ENCODE results near the gene OSBPL1A.

DNA sequence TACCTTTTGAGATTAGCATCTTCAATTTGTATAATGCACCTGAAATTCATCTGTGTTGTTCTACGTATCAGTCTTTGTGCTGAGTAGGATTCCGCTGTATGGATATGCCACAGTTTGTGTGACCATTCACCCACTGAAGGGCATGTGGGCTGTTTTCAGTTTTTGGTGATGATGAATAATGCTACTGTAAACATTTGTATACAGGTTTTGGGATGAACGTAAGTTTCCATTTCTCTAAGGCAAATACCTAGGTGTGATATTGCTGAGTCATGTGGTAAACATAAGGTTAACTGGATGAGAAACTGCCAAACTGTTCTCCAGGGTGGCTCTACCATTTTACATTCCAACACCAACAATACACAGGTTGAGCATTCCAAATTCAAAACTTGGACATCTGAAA lies 223.6 kb downstream of the OSBPL1A start:
- TF ChIP-seq, protein P1, sequence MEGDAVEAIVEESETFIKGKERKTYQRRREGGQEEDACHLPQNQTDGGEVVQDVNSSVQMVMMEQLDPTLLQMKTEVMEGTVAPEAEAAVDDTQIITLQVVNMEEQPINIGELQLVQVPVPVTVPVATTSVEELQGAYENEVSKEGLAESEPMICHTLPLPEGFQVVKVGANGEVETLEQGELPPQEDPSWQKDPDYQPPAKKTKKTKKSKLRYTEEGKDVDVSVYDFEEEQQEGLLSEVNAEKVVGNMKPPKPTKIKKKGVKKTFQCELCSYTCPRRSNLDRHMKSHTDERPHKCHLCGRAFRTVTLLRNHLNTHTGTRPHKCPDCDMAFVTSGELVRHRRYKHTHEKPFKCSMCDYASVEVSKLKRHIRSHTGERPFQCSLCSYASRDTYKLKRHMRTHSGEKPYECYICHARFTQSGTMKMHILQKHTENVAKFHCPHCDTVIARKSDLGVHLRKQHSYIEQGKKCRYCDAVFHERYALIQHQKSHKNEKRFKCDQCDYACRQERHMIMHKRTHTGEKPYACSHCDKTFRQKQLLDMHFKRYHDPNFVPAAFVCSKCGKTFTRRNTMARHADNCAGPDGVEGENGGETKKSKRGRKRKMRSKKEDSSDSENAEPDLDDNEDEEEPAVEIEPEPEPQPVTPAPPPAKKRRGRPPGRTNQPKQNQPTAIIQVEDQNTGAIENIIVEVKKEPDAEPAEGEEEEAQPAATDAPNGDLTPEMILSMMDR (IDR thresholded peaks at IDR 0.05): no peak
- TF ChIP-seq POLR2A (IDR thresholded peaks at IDR 0.05): no peak

All from right lobe of liver (tissue), 4 donors.